ENCODE results near the gene DCHS1. TPM values are rescaled to one million over a fixed set of nuclear protein-coding genes. Genes with fewer than 3 reads are reported as not detected.

DCHS1 gene
- total and polyA plus RNA-seq, 9 of the 15 experiments (the other 6 are each of a cell fraction or from before 2014, with no cell fraction given): 0.04 to 0.49 (median 0.14) TPM; not detected in 2

DNA sequence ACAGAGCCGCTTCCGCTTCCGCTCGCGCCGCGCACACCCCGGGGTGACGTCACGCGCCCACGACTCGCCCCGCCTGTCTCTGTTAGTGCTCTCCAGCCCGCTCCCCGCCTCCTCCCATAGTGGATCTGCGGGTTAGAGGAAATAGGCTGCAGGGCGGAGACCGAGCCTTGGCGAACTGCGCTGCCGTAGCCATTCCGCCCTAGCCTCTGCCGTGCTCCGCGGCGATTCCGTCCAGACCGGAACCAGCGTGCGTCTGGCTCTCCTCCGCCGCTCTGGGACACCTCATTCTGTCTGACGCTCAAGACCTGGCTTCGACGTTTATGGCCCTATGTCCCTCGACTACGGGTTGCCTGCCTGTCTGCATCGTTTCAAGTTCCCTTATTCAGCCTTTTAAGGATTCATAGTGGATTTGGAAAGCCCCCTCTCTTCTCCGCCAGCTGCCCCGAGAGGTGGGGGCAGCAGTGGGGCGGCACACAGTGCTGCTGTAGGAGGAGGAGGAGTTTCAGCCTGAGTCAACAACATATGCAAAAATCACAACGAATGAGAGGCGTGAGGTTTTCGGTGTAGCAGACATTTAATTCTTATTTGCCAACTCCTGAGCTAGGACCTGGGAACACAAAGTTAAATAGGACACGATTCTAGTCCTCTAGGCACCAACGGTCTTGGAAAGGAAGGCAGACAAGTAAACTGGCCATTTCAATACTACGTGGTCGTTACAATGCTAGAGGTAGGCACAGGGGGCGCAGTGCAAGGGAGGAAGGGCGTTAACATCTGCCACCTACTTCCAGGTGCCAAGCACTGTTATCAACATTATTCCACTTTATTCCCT lies 43.2 kb downstream of the DCHS1 start, which contains the start of gene TAF10 (continued):
- no peak for TF ChIP-seq ATF2 (CRISPR knock-in tag; IDR thresholded peaks at IDR 0.05)
- TF ChIP-seq PHF8 (IDR thresholded peaks at IDR 0.05; ENCODE audit: borderline replicate concordance, low read length): peak; percentile 83; the same call in 1 of the 2 replicates
- TF ChIP-seq, protein P1, sequence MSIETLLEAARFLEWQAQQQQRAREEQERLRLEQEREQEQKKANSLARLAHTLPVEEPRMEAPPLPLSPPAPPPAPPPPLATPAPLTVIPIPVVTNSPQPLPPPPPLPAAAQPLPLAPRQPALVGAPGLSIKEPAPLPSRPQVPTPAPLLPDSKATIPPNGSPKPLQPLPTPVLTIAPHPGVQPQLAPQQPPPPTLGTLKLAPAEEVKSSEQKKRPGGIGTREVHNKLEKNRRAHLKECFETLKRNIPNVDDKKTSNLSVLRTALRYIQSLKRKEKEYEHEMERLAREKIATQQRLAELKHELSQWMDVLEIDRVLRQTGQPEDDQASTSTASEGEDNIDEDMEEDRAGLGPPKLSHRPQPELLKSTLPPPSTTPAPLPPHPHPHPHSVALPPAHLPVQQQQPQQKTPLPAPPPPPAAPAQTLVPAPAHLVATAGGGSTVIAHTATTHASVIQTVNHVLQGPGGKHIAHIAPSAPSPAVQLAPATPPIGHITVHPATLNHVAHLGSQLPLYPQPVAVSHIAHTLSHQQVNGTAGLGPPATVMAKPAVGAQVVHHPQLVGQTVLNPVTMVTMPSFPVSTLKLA (conservative IDR thresholded peaks at IDR 0.05): peak; percentile 69 to 76; a peak in 3 of 4 replicates
- TF ChIP-seq NCOR1 (IDR thresholded peaks at IDR 0.05): no peak
- TF ChIP-seq ZNF583 (CRISPR knock-in tag; IDR thresholded peaks at IDR 0.05): no peak
- TF ChIP-seq SNAPC5 (CRISPR knock-in tag; IDR thresholded peaks at IDR 0.05): no peak
- no peak for TF ChIP-seq PTRF (tag; IDR thresholded peaks at IDR 0.05)
- no peak; the same call in 1 of the 2 replicates for TF ChIP-seq LARP7 (IDR thresholded peaks at IDR 0.05)
- TF ChIP-seq ESRRA (IDR thresholded peaks at IDR 0.05; ENCODE audit: borderline replicate concordance, low read depth): 0 out of 2 replicates have a peak, but pooled peaks have one; percentile 19
- TF ChIP-seq KAT7 (CRISPR knock-in tag; IDR thresholded peaks at IDR 0.05; ENCODE audit: borderline replicate concordance): peak; percentile 95; the same call in 1 of the 2 replicates
- TF ChIP-seq MTA3 (IDR thresholded peaks at IDR 0.05; ENCODE audit: borderline replicate concordance): peak; percentile 77; the same call in 1 of the 2 replicates
- TF ChIP-seq RHOXF2B (CRISPR knock-in tag; conservative IDR thresholded peaks at IDR 0.05): peak; percentile 86; the same call in 1 of the 2 replicates
- TF ChIP-seq RAD21 (CRISPR knock-in tag; conservative IDR thresholded peaks at IDR 0.05 in 1 of 2, IDR thresholded peaks at IDR 0.05 in 1 of 2): peak; percentile 24 to 30; a peak in 3 of 4 replicates
- TF ChIP-seq NR2F6 (CRISPR knock-in tag; IDR thresholded peaks at IDR 0.05): peak; percentile 77; the same call in 1 of the 2 replicates
- no peak; the same call in 1 of the 2 replicates for TF ChIP-seq MIER1 (IDR thresholded peaks at IDR 0.05; ENCODE audit: low read depth)
- TF ChIP-seq HDAC6 (IDR thresholded peaks at IDR 0.05; ENCODE audit: low read depth, low read length): no peak
- no peak for TF ChIP-seq MCM2 (IDR thresholded peaks at IDR 0.05; ENCODE audit: low read depth)
- TF ChIP-seq ATF3 (IDR thresholded peaks at IDR 0.05): peak; percentile 97
- TF ChIP-seq ATF3 (CRISPR knock-in tag; conservative IDR thresholded peaks at IDR 0.05): no peak; the same call in 1 of the 2 replicates
- peak; percentile 88 for TF ChIP-seq KDM5B (IDR thresholded peaks at IDR 0.05; ENCODE audit: insufficient replicate concordance, low read depth, low read length)
- no peak for TF ChIP-seq KDM1A (IDR thresholded peaks at IDR 0.05)
- TF ChIP-seq CHD4 (IDR thresholded peaks at IDR 0.05; ENCODE audit: insufficient read depth, insufficient replicate concordance, low read depth, low read length, poor library complexity, severe bottlenecking): no peak

Data from K562 (cell line).